SK-N-SH (cell line): ENCODE data around the gene TUBB2B.

ENCODE experiments used
- EP300 ChIP-seq, 2 experiments: IDR thresholded peaks; 2 replicates each; pipeline versions ENCODE4 v1.4.0 to v1.6.1; 2012; ENCODE audit warnings: borderline replicate concordance in 1 of 2, low read depth in 1 of 2, low read length in 1 of 2
- FOXJ3 ChIP-seq: sonication (generic); formaldehyde crosslinking; IDR thresholded peaks from 2 replicates; pipeline ENCODE4 v1.5.1; 2020; ENCODE audit warnings: mild to moderate bottlenecking, missing genetic modification reagents
- FOXM1 ChIP-seq: IDR thresholded peaks from 2 replicates; pipeline ENCODE4 v1.4.0; 2012; ENCODE audit warnings: low read depth, mild to moderate bottlenecking
- GABPA ChIP-seq: IDR thresholded peaks from 2 replicates; pipeline ENCODE4 v1.4.0; 2012; ENCODE audit warnings: low read depth, mild to moderate bottlenecking
- JUND ChIP-seq: IDR thresholded peaks from 2 replicates; pipeline ENCODE4 v1.4.0; 2012
- POLR2AphosphoS5 ChIP-seq: IDR thresholded peaks from 2 replicates; pipeline ENCODE4 v1.6.1; 2012; ENCODE audit warnings: low read depth, low read length
- RFX5 ChIP-seq: IDR thresholded peaks from 2 replicates; pipeline ENCODE4 v1.6.1; 2012; ENCODE audit warnings: mild to moderate bottlenecking, improper control_type of control experiment, low read length
- SIN3A ChIP-seq: IDR thresholded peaks from 2 replicates; pipeline ENCODE4 v1.6.1; 2012; ENCODE audit warnings: low read depth, mild to moderate bottlenecking, low read length, moderate library complexity, borderline replicate concordance
- YY1 ChIP-seq: IDR thresholded peaks from 2 replicates; pipeline ENCODE4 v1.4.0; 2012; ENCODE audit warnings: low read depth, mild to moderate bottlenecking
- TF ChIP-seq, protein P1 (sequence below): IDR thresholded peaks from 2 replicates; pipeline ENCODE4 v1.6.1; 2012; ENCODE audit warnings: mild to moderate bottlenecking, low read depth, low read length, moderate library complexity
- TF ChIP-seq, protein P2 (sequence below): fragments of 200-600 bp; sonication (generic); IDR thresholded peaks from 2 replicates; pipeline ENCODE4 v1.6.1; 2017; ENCODE audit warnings: antibody characterized with exemption, mild to moderate bottlenecking, moderate library complexity
- TF ChIP-seq, protein P3 (sequence below): fragments of 150-350 bp; IDR thresholded peaks from 2 replicates; pipeline ENCODE4 v1.6.1; 2017; ENCODE audit warnings: antibody characterized with exemption, low read length, low read depth, borderline replicate concordance
- TF ChIP-seq, protein P4 (sequence below): IDR thresholded peaks from 2 replicates; pipeline ENCODE4 v1.4.0; 2012; ENCODE audit warnings: low read depth

DNA sequence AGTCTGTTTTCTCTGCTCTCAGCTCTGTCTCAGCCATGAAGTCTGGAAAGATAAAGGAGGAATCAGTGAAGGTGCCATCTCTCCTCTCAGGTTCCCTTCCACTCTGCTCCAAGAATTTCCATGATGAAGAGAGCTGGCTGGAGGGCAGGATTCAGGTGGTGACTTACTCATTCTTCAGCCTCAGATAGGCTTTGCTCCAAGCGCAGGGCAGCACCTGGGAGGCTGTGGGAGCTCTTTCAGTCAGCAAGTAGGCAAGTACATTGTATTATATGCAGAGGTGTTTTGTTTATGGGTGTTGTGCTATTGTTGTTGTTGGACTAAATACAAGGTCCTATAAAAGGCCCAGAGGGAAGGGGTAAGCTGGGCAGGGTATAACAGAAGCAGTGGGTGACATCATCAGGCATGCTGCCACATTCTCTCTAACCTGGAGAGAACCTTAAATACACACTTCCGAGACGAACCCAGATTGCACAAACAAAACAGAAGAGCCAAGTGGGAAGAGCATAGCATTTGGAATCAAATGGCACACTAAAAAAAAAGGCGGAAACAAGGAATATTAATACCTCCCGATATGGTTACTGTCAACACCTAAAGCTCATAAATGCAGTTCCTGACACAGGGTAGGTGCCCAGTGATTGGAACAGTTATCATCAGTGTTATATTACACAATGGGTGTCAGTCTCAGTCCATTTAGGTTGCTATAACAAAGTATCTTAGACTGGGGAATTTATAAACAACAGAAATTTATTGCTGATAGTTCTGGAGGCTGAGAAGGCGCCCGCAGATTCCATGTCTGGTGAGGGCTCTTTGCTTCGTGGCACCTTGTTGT is 16.8 kb upstream of the TUBB2B start:
- TF ChIP-seq, protein P1, sequence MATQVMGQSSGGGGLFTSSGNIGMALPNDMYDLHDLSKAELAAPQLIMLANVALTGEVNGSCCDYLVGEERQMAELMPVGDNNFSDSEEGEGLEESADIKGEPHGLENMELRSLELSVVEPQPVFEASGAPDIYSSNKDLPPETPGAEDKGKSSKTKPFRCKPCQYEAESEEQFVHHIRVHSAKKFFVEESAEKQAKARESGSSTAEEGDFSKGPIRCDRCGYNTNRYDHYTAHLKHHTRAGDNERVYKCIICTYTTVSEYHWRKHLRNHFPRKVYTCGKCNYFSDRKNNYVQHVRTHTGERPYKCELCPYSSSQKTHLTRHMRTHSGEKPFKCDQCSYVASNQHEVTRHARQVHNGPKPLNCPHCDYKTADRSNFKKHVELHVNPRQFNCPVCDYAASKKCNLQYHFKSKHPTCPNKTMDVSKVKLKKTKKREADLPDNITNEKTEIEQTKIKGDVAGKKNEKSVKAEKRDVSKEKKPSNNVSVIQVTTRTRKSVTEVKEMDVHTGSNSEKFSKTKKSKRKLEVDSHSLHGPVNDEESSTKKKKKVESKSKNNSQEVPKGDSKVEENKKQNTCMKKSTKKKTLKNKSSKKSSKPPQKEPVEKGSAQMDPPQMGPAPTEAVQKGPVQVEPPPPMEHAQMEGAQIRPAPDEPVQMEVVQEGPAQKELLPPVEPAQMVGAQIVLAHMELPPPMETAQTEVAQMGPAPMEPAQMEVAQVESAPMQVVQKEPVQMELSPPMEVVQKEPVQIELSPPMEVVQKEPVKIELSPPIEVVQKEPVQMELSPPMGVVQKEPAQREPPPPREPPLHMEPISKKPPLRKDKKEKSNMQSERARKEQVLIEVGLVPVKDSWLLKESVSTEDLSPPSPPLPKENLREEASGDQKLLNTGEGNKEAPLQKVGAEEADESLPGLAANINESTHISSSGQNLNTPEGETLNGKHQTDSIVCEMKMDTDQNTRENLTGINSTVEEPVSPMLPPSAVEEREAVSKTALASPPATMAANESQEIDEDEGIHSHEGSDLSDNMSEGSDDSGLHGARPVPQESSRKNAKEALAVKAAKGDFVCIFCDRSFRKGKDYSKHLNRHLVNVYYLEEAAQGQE: no peak
- TF ChIP-seq, protein P2, sequence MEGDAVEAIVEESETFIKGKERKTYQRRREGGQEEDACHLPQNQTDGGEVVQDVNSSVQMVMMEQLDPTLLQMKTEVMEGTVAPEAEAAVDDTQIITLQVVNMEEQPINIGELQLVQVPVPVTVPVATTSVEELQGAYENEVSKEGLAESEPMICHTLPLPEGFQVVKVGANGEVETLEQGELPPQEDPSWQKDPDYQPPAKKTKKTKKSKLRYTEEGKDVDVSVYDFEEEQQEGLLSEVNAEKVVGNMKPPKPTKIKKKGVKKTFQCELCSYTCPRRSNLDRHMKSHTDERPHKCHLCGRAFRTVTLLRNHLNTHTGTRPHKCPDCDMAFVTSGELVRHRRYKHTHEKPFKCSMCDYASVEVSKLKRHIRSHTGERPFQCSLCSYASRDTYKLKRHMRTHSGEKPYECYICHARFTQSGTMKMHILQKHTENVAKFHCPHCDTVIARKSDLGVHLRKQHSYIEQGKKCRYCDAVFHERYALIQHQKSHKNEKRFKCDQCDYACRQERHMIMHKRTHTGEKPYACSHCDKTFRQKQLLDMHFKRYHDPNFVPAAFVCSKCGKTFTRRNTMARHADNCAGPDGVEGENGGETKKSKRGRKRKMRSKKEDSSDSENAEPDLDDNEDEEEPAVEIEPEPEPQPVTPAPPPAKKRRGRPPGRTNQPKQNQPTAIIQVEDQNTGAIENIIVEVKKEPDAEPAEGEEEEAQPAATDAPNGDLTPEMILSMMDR: no peak
- TF ChIP-seq FOXJ3 (CRISPR knock-in tag) (no peak), FOXM1 (no peak), POLR2AphosphoS5 (no peak), YY1 (no peak), EP300 (IDR thresholded peaks at IDR 0.05; ENCODE audit: borderline replicate concordance in 1 of 2, low read depth in 1 of 2, low read length in 1 of 2) (no peak), JUND (no peak), RFX5 (no peak), SIN3A (no peak), GABPA (no peak)
- TF ChIP-seq, protein P3, sequence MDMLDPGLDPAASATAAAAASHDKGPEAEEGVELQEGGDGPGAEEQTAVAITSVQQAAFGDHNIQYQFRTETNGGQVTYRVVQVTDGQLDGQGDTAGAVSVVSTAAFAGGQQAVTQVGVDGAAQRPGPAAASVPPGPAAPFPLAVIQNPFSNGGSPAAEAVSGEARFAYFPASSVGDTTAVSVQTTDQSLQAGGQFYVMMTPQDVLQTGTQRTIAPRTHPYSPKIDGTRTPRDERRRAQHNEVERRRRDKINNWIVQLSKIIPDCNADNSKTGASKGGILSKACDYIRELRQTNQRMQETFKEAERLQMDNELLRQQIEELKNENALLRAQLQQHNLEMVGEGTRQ: no peak
- TF ChIP-seq, protein P4, sequence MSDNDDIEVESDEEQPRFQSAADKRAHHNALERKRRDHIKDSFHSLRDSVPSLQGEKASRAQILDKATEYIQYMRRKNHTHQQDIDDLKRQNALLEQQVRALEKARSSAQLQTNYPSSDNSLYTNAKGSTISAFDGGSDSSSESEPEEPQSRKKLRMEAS: no peak
